Fibroblast of lung (primary cell): Measurements from ENCODE around the gene PUS1. TPM values are rescaled to one million over a fixed set of nuclear protein-coding genes. Genes with fewer than 3 reads are reported as not detected.

ENCODE experiments used
- DNase-seq, 2 donors: peaks; one replicate each; pipeline versions ENCODE4 v3.0.0 to v3.0.0-alpha.2; 2010; ENCODE audit warnings: low read depth in 2 of 2
- H2AFZ ChIP-seq: 2 replicates; pipeline ENCODE4 v1.5.1; 2012; ENCODE audit warnings: low read length, control low read depth, inconsistent platforms
- H3K27ac ChIP-seq: 2 replicates; pipeline ENCODE4 v1.5.1; 2011; ENCODE audit warnings: low read length, control low read depth; ENCODE audit not compliant: insufficient read depth
- H3K27me3 ChIP-seq: 2 replicates; pipeline ENCODE4 v1.5.1; 2011; ENCODE audit warnings: mild to moderate bottlenecking, low read length; ENCODE audit not compliant: control insufficient read depth, insufficient read depth
- H3K36me3 ChIP-seq: 2 replicates; pipeline ENCODE4 v1.5.1; 2011; ENCODE audit warnings: low read length; ENCODE audit not compliant: control insufficient read depth, insufficient read depth
- H3K4me1 ChIP-seq: 2 replicates; pipeline ENCODE4 v1.5.1; 2011; ENCODE audit warnings: low read length; ENCODE audit not compliant: control insufficient read depth, insufficient read depth; ENCODE audit errors: extremely low read depth
- H3K4me2 ChIP-seq: 2 replicates; pipeline ENCODE4 v1.5.1; 2011; ENCODE audit warnings: low read length, control low read depth; ENCODE audit not compliant: insufficient read depth; ENCODE audit errors: extremely low read depth
- H3K4me3 ChIP-seq, 4 experiments: fragments of 200-600 bp in 1 of 4; sonication (generic) in 1 of 4; replicated peaks in 1 of 4; 2 replicates each; pipeline ENCODE4 v1.5.1; 2011 to 2016; ENCODE audit warnings: low read length in 4 of 4, low read depth in 3 of 4, mild to moderate bottlenecking in 3 of 4, control low read depth in 2 of 4, inconsistent platforms in 1 of 4, mixed read lengths in 1 of 4; ENCODE audit not compliant: insufficient read depth in 1 of 4; ENCODE audit errors: control extremely low read depth in 1 of 4
- H3K79me2 ChIP-seq: 2 replicates; pipeline ENCODE4 v1.5.1; 2012; ENCODE audit warnings: mild to moderate bottlenecking, low read length, inconsistent platforms; ENCODE audit not compliant: control insufficient read depth, insufficient read depth
- H3K9ac ChIP-seq: 2 replicates; pipeline ENCODE4 v1.5.1; 2011; ENCODE audit warnings: mild to moderate bottlenecking, low read length, control low read depth; ENCODE audit not compliant: insufficient read depth
- H3K9me3 ChIP-seq: 2 replicates; pipeline ENCODE4 v1.5.1; 2012; ENCODE audit warnings: low read depth, low read length; ENCODE audit not compliant: control insufficient read depth, insufficient read depth
- H4K20me1 ChIP-seq: 2 replicates; pipeline ENCODE4 v1.5.1; 2011; ENCODE audit warnings: low read length; ENCODE audit not compliant: control insufficient read depth, insufficient read depth; ENCODE audit errors: extremely low read depth
- EZH2 ChIP-seq: IDR thresholded peaks from 2 replicates; pipeline ENCODE4 v1.5.1; 2012; ENCODE audit warnings: low read length, control low read depth, mild to moderate bottlenecking; ENCODE audit errors: missing control alignments
- polyA plus RNA-seq, 2 donors: library from polyadenylated mRNA; depleted of rRNA in 1 of 2; stranded (reverse) in 1 of 2; unstranded in 1 of 2; fragments of >200 nt; gene quantifications; 2 replicates each; pipeline ENCODE4 v1.2.1, GENCODE V29; 2011 to 2012; ENCODE audit warnings: missing spikeins in 1 of 2
- total RNA-seq: library from RNA; depleted of rRNA; stranded (reverse); fragments of >200 nt; gene quantifications from 2 replicates; pipeline ENCODE4 v1.2.1, GENCODE V29; 2014
- TF ChIP-seq, protein P1 (sequence below), 2 donors: IDR thresholded peaks in 1 of 2; conservative IDR thresholded peaks in 1 of 2; 1 replicate in 1 of 2; 2 replicates in 1 of 2; pipeline ENCODE4 v1.5.1; 2011 to 2012; ENCODE audit warnings: low read length in 2 of 2, control low read depth in 1 of 2, inconsistent platforms in 1 of 2, low read depth in 1 of 2, mild to moderate bottlenecking in 1 of 2

Gene PUS1
- total and polyA plus RNA-seq, 2 donors (not counting 1 experiment from before 2014, with no cell fraction given), result 8.3 to 10.1 TPM

DNA sequence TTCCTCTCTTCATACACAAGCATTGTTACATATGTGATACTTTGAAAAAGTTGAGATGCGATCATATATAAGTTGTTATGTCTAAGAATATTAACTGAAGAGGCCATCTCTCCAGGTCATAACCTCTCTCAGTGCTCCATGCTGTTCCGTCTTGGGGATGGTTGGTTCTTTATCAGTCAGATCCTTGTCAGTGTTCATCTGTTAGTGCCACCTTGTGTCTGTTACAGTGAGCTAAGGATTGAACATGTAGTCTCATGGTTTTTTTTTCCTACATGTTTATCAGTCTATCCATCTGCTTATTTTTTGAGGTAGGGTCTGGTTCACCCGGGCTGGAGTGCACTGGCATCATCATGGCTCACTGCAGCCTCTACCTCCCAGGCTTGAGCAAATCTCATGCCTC lies 51.2 kb downstream of the PUS1 start:
- peaks cover 6% of the 10 kb centered on the region for H3K36me3 ChIP-seq
- TF ChIP-seq, protein P1, sequence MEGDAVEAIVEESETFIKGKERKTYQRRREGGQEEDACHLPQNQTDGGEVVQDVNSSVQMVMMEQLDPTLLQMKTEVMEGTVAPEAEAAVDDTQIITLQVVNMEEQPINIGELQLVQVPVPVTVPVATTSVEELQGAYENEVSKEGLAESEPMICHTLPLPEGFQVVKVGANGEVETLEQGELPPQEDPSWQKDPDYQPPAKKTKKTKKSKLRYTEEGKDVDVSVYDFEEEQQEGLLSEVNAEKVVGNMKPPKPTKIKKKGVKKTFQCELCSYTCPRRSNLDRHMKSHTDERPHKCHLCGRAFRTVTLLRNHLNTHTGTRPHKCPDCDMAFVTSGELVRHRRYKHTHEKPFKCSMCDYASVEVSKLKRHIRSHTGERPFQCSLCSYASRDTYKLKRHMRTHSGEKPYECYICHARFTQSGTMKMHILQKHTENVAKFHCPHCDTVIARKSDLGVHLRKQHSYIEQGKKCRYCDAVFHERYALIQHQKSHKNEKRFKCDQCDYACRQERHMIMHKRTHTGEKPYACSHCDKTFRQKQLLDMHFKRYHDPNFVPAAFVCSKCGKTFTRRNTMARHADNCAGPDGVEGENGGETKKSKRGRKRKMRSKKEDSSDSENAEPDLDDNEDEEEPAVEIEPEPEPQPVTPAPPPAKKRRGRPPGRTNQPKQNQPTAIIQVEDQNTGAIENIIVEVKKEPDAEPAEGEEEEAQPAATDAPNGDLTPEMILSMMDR (conservative IDR thresholded peaks at IDR 0.05 in 1 of 2, IDR thresholded peaks at IDR 0.05 in 1 of 2; ENCODE audit: low read depth in 1 of 2, low read length in 2 of 2), result peak in 1 of 2 donors; percentile 3
- TF ChIP-seq EZH2, result no peak
- DNase-seq, result peak in 1 of 2 donors; percentile 26
- H4K20me1 ChIP-seq, result no peaks in the 10 kb centered on the region
- H3K9ac ChIP-seq, result no peak overlapping the region
- H3K9me3 ChIP-seq, result no peaks in the 10 kb centered on the region
- H3K27ac ChIP-seq, result no peak overlapping the region
- no peak overlapping the region for H2AFZ ChIP-seq
- H3K4me2 ChIP-seq, result no peak overlapping the region
- H3K4me1 ChIP-seq, result peaks cover 2% of the 10 kb centered on the region
- no peak overlapping the region for H3K4me3 ChIP-seq
- H3K79me2 ChIP-seq, result peaks cover 6% of the 10 kb centered on the region
- no peaks in the 10 kb centered on the region for H3K27me3 ChIP-seq

DNA sequence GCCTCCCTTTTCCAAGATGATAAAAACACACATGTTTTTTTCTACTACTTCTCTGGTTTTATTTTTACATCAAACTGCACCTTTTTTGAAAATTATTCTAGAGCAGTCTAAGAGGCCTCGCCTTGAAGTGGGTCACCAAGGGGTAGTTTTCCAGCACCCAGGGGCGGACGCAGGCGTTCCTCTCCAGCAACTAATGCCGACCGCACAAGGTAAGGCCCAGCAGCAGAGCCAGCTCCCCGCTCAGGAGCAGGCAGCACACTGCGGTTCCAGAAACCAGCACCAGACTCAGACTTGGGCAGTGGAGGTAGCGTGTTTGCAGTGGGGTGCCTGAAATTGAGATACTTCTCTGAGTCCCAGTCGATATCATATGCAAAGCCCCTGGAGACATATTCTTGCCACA lies 52.3 kb downstream of the PUS1 start:
- DNase-seq, result no peak
- TF ChIP-seq, protein P1 (conservative IDR thresholded peaks at IDR 0.05 in 1 of 2, IDR thresholded peaks at IDR 0.05 in 1 of 2; ENCODE audit: low read depth in 1 of 2, low read length in 2 of 2), result no peak
- TF ChIP-seq EZH2, result no peak
- no peaks in the 10 kb centered on the region for H3K9me3 ChIP-seq
- no peaks in the 10 kb centered on the region for H4K20me1 ChIP-seq
- peaks cover 2% of the 10 kb centered on the region for H3K79me2 ChIP-seq
- no peak overlapping the region for H3K27ac ChIP-seq
- no peak overlapping the region for H3K4me2 ChIP-seq
- peaks cover 8% of the 10 kb centered on the region for H3K36me3 ChIP-seq
- peaks cover 2% of the 10 kb centered on the region for H3K4me1 ChIP-seq
- H3K27me3 ChIP-seq, result no peaks in the 10 kb centered on the region
- no peak overlapping the region for H3K9ac ChIP-seq
- H3K4me3 ChIP-seq, result no peak overlapping the region
- no peak overlapping the region for H2AFZ ChIP-seq

DNA sequence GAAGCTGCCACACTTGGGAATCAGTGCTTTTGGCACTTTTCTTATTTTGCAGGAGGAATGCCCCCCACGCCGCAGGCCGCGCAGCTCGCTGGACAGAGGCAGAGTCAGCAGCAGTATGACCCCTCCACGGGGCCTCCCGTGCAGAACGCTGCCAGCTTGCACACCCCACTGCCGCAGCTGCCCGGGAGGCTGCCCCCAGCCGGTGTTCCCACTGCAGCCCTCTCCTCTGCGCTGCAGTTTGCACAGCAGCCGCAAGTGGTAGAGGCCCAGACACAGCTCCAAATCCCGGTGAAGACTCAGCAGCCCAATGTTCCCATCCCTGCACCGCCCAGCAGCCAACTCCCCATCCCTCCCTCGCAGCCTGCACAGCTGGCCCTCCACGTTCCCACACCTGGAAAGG lies 53.0 kb downstream of the PUS1 start:
- H3K4me2 ChIP-seq, result no peak overlapping the region
- H3K27me3 ChIP-seq, result no peaks in the 10 kb centered on the region
- peaks cover 2% of the 10 kb centered on the region for H3K4me1 ChIP-seq
- no peak for DNase-seq
- no peak overlapping the region for H3K9ac ChIP-seq
- no peak overlapping the region for H3K4me3 ChIP-seq
- H3K27ac ChIP-seq, result no peak overlapping the region
- H2AFZ ChIP-seq, result no peak overlapping the region
- H3K79me2 ChIP-seq, result no peaks in the 10 kb centered on the region
- H3K36me3 ChIP-seq, result peaks cover 8% of the 10 kb centered on the region
- H3K9me3 ChIP-seq, result no peaks in the 10 kb centered on the region
- H4K20me1 ChIP-seq, result no peaks in the 10 kb centered on the region
- TF ChIP-seq, protein P1 (conservative IDR thresholded peaks at IDR 0.05 in 1 of 2, IDR thresholded peaks at IDR 0.05 in 1 of 2; ENCODE audit: low read depth in 1 of 2, low read length in 2 of 2), result no peak
- no peak for TF ChIP-seq EZH2
